HG02840 (cell line): ENCODE data around the gene LAMTOR2.

ENCODE experiments used
- ATAC-seq: cut with Tn5 transposase; IDR thresholded peaks from one replicate; pipeline ENCODE4 v1.9.1; 2021; ENCODE audit warnings: mild to moderate bottlenecking, moderate library complexity, moderate number of reproducible peaks; ENCODE audit not compliant: unreplicated experiment, low FRiP score

Gene LAMTOR2

GRCh38 chr1:156074661-156075060 is 20.1 kb downstream of the LAMTOR2 start:
- ATAC-seq: no peak

DNA sequence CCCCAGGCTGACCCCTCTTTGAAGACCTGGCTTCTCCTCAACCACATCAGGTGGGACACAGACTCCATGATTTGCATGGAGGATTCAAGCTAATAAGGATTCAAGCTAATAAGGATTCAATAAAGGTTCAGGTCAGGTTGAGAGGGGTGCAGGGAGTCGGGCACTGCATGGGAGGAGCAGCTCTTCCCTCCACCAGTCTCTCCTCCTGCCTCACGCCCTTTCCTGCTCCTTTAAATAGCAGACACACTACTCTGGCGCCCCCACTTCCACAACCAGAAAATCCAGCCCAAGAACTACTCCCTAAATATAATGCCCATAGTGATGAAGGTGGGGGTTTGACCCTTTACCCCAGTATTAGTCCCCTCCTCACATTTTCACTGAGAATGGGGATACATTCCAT is 20.6 kb downstream of the LAMTOR2 start:
- no peak for ATAC-seq

DNA sequence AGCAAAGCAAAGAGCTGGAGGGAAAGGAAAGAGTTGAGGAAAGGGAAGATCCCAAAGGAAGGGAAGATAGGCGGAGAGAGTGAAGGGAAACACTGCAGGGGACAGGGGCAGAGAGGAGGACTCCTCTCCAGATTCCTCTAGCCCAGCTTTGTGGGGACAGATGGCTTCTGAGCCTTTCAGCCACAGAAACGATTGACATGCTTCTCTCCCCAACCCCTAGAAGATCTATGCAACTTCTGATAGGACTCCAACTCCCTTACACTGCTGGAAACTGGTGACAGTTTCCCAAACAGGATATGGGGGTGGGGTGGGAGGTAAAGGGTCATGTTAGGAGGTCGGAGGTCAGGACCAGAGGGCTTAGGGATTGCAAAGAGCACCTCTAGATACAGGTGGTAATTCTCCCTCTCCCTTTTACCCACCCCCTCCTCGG is 21.2 kb downstream of the LAMTOR2 start:
- ATAC-seq: no peak

DNA sequence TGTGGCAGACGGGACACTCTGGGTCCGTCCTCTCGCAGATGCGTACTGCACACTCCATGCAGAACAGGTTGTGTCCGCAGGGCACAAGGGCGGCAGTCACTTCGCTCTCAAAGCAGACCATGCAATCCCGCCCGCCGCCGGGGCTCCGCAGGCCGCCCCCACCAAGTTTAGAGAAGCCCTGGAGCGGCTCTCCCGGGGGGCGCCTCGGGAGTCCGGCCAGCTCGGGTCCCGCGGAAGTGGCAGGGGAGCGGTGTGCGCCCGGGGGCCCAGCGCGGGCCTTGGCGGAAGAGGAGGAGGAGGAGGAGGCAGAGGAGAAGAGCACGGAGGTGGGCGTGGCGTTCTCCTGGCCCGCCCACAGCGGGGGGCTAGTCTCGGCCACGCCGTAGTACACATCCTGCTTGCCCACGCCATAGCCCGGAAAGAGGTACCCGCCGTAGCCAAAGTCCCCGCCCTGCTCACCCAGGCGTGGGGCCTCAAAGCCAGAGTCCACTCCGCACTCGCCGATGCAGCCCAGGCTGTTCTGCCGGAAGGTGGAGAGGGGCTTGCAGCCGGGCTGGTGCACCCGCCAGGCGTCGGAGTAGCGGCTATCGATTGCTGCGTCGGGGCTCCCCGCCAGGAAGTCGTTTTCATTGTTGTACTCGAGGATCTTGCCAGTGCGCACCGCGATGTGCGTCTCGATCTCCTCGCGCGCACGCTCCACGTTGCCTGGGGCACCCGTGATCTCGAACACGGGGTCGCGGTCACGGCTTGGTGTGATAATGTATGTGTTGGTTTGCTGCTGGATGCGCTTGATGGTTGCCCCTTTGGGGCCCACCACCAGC is 22.2 kb downstream of the LAMTOR2 start:
- ATAC-seq: no peak

- ATAC-seq: no peak
These were observed 22.8 kb downstream of the LAMTOR2 start for GRCh38 chr1:156077430-156077760.

DNA sequence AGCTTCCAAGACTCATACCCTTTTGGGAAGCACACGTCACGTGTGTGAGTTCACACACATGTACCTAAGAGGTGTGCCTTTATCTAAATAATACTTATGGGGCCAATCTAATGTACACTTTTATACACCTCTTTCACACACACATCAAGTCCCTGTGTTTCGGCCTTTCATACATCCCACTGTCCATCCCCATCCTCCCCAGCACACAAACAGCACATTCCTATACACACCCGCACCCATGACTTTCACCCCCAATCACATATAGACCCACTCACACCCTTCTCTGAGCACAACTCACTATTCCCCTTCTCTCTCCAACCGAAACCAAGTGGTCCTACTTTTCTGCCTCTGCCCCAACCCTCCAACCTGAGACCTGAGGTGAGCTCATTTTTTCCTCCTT is 24.1 kb downstream of the LAMTOR2 start:
- no peak for ATAC-seq

DNA sequence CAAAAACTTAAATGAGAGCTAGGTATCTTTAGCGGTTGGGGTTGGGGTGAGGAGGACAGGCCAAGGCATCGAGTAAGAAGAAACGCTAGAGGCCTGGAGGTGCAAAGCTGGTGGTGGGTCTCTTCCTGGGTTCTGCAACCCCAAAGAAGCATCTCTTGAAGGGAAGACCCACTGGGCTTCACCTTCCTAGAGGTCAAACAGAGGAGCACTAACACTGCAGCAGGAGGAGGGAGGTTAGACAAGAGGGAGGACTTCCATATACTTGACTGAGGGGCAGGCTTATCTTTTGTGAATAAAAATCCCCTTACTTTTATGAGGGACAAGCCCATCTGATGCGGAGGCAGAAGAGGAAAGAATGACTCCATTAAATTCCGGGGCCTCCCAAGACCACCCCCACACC is 25.2 kb downstream of the LAMTOR2 start:
- no peak for ATAC-seq

GRCh38 chr1:156080241-156080862 is 25.8 kb downstream of the LAMTOR2 start:
- no peak for ATAC-seq

- ATAC-seq: no peak
These were observed 26.2 kb downstream of the LAMTOR2 start for GRCh38 chr1:156080863-156081179.

GRCh38 chr1:156081180-156081916 is 26.8 kb downstream of the LAMTOR2 start:
- ATAC-seq: no peak

DNA sequence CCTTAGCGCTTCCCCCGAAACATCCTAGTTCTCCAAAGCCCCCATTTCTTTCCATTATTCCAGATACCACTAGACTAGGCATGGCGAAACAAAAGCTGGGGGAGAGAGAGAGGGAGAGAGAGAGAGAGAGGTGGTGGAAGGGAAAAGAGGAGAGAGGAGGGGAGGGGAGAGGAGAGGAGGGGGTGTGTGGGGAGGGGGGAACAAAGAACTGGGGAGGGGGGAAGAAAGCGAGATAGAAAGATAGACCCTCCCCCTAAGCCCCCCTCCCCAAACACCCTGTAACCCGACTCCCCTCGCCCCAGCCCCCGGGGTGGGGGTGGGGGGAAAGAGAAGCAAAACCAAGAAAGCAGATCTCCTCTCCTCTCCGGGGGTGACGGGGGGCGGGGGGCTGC is 27.3 kb downstream of the LAMTOR2 start:
- no peak for ATAC-seq

- no peak for ATAC-seq
These were observed 27.9 kb downstream of the LAMTOR2 start, which contains the start of gene MEX3A for GRCh38 chr1:156082309-156083091. TSS of gene MEX3A (minus strand) at chr1:156082465. CDS start at chr1:156081998, 467 bp downstream.

DNA sequence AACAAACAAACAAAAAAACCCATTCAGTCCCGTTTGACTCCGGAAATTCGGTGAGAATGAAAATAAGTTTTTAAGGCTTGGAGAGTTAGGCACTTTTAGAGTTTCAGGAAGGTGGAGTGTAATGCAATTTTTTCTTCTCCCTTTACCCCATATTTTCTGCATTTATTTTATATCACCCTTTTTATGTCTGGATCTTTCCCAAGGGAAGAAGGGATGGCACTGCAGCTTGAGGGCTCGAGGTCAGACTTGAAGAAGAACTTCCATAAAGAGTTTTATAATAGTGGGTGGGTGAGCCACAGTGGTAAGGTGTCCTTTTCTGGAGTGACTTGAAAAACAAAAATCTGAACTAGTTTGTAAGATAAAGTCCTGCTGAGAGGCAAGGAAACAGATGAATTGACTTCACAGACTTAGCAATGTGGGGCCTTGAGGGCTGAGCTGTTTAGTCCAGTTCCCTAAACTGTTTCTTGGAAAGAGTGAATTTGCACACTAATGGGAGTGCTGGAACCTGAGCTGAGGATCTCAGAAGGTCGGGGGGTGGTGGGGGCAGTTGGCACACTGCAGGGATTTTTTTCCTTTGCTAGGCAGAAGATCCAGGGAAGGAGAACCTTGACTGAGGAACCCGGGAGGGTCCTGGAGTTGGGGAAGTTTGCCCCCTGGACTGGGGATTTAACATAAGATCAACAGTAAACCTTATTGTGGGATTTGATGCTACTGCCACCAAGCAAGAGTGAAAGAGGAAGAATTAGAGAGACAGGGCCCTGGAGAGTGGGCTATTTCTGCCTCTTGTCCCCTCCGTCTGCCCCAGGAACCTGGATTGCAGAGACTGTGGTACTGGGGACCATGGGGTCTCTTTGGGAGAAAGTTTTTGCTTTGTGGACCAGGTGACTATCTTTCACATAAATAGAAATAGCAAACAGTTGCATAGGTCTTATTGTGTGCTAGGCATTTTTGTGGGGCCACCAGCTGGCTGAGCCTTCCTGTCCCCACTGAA is 29.5 kb downstream of the LAMTOR2 start:
- ATAC-seq: no peak

DNA sequence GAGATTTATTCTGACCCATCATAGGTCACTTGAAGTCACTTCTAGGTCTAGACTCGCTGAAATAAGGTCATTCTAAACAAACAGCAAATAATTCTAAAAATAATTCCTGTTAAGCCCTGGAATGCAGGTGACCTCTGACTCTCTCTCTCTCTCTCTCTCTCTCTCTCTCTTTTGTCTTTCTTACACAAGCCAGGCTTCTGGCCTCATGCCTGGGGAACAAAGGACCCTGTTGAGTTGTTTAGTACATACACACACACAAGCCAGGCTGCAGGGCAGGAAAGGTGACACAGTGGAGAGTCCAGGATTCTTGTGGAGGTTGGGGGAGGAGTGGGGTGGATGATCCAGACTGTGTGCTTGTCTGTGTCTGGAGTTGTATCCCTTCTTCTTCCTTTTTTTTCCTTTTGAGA is 31.7 kb downstream of the LAMTOR2 start:
- ATAC-seq: no peak

DNA sequence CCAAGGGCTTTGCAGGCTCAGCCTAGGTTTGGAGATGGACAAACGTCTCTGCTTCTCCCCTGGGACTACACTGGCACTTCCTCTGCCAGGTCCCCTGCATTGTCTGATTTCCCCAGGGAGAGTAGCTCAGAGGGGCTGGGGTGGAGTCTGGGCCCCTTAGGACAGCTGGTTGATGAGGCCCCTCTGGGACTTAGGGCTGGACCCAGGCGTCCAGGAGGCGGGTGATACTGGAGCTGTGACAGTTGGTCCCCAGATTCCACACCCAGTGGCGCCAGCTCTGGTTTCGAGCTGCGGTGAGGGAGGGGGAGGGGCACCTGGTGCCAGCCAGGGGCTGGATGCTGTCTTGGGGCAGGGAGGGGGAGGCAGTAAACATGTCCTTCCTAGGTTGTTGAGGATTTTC is 35.1 kb downstream of the LAMTOR2 start:
- no peak for ATAC-seq

DNA sequence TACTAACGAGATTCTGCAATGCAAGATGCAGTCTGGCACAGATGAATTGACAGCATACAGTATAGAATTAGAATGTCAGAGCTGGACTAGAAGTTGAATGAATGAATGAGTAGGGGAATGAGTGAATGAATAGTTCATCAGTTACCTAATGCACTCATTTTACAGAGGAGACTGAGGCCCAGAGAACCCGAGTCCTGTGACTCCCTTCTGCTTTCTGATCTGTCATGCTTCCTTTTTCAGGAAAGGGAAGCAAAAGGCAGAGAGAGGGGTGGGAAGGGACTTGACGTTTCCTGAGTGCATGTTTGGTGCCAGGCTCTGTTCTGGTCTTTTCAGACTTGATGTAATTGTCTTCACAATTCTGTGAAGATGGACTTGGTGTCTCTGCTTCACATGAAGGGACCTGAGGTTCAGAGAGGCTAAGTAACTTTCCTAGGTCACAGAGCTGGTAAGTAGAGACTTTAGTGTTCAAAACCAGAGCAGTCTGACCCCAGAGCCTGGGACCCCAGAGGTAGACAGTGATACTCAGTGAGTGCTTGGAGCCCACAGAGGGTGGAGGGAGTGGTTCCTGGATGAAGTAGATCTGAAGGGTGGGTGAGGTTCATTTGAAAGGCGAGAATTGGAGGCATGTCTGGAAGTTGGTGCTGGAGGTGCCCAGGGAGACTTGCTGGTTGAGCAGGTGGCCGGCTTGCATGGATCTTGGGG is 35.7 kb downstream of the LAMTOR2 start:
- no peak for ATAC-seq

GRCh38 chr1:156090840-156091188 is 36.2 kb downstream of the LAMTOR2 start:
- no peak for ATAC-seq

GRCh38 chr1:156091610-156092009 is 37.0 kb downstream of the LAMTOR2 start:
- ATAC-seq: no peak

GRCh38 chr1:156095906-156096508 is 41.4 kb downstream of the LAMTOR2 start:
- ATAC-seq: no peak
